ENCODE results near the gene TLR7.

TLR7 gene

DNA sequence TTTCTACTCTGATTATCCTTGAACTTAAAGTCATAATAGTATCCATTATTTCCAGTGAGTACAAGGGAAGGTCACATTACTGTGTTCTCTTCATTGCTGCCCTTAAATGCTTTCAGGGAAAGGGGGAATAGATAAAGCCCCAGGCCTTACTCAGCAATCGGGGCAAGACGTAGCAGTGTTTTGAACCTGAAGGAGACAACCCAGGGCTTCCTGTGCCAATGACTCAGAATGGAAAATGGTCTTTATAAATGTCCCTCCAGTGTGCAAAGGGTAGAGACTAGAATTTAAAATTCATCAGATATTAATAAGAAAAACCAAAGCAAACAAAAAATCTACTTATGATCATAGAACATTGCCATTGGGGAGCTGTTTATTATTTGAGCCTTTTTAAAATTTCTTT, 63.3 kb downstream of the TLR7 start:
- DNase-seq (ENCODE audit: low spot score) = no peak

DNA sequence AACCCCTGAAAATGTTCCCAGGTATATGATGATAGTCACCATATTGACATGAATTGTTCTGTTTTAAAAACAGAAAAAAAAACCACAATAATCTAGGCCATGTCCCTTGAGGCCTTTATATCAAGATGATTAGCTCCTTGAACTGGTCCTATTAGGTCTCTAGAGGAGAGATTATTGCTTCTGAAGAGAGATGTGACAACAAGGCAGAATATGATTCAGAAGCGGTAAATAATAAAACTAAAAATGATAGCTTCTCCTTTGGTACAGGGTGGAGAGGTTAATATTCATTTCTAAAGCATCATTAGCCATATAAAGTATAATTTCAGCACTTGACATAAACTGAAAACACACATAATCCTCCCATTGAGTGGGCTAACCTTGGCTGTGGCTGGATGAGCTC, 65.4 kb downstream of the TLR7 start:
- DNase-seq (ENCODE audit: low spot score) = no peak

DNA sequence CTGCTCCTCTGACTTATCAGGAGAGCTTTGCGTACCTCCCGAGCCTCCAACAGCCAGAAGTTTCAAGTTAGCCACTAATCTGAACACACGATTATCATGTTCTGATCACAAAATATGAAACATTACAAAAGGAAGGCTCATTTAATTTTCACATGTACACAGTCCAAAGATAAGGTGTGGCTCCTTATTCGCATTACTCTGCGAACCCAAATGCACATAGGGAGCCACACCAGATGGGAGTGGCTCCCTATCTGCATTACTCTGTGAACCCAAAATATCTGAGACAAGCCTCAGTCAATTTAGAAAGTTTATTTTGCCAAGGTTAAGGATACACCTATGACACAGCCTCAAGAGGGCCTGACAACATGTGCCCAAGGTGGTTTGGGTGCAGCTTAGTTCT, 68.0 kb downstream of the TLR7 start:
- no peak for DNase-seq (ENCODE audit: low spot score)

DNA sequence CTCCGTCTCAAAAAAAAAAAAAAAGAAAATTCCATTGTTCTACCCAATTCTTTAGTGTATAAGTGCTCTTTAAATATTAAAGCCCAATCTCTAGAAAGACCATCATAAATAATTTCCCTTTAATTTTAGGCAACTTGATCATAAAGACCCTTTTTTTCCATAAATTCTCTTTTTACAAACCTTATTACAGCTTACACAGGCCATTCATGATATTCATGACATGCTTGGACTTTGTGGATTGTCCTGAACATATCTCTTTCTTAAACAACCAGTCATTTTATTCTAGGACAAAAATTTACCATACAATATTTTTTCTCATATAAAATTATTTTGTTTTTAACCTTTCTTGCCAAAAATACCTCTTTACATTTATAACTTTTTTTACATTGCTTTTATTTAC, 70.1 kb downstream of the TLR7 start:
- no peak for DNase-seq (ENCODE audit: low spot score)
